ENCODE results near the gene TRIO.

The TRIO gene

DNA sequence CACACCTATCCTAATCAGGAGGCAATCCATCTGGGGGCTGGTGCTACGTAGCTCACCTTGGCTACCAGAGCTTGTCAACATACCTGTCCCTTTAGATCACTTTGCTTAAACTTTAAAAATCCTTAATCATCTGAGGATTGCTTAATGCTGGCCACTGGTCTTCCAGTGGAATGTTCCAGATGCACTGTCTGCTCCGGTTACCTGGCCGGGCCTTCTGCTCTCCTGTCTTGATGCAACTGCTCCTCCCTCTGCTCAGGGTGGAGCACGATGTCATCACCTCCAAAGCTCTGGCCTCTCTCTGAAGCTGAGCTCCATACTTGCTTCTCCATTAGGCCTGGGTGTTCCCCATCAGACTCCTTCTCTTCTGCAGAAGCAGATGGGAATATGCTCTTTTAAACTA is 331.9 kb downstream of the TRIO start:
- no peak for DNase-seq

DNA sequence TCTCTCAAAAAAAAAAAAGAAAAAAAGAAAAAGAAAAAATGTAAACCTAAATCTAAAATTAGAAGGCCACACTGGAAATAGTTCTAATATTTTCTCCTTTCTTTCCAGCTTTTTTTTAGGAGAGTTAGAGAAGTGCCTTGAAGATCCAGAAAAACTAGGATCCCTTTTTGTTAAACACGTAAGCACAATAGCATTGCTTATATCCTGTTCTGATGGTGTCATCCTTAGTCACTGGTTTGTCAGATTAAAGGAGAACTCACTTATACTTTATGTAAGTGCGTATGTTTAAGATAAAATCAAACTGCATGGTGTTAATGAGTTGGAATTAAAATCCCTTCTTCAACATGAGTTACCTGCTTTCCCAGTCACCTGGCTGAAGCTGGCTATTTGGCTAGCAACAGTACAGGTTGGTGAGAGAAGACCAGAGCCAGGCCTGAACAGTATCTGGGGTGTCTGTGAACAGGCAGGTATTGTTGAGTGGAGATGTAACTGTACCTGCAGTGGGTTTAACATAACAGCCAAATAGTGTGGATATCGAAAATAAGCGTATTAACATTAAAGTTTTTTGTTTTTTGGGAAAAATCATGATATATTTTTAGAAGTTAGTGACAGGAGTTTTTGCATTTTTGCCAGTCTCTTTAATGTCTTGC is 333.8 kb downstream of the TRIO start:
- no peak for DNase-seq

DNA sequence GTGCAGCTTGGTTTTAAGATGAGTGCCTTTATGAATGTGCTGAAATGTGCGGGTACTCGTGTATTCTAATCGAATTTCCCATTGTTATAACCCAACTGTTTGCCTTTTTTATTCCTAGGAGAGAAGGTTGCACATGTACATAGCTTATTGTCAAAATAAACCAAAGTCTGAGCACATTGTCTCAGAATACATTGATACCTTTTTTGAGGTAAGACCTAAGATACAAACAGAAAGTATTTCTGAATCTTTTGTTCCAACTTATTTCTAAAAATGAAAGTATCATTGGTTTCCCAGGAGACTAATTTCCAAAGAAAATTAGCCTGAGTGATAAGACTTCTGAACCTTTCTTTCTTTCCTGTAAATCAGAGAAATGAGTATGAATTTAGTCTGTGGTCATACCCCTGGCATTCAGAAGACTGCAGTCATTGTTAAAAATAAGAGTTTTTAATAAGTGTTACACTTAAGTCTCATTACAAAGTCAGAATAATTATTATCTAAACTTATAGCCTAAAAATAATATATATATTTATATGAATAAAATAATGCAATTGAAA is 336.1 kb downstream of the TRIO start:
- no peak for DNase-seq

DNA sequence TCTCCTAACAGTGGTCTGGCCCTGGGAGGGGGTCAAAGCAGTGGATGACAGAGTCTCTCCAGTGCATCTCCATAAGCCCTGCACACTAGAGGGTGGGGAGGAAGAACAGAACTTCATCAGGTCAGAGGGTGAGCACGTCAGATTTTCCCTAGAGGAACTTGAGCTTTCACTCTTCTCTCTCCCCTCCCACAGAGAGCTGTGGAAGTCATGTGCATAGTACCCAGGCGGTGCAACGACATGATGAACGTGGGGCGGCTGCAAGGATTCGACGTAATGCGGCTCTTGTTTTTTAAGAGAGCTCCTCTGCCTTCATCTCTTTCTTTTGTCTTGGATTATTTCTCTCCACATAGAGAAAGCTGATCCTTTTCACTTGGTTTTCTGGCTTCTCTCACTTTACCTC is 338.2 kb downstream of the TRIO start:
- no peak for DNase-seq

DNA sequence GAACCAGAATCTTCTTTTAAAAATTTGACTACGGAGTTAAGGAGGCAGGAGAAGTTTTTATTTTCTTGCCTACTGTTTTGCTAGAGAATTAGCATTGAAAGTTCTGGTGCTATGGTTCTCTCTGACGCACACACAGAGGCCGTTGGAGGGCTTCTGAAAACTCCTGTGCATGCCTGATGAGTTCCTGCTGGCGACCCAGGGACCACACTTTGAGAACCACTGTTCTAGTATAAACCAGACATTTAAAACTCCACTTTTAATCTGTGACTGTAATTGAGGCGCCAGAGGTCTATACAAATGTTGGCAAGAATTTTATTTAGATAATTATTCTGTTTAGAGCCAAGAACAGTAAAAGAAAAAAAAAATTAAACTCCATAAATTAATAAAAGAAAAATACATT is 338.9 kb downstream of the TRIO start:
- DNase-seq = no peak

DNA sequence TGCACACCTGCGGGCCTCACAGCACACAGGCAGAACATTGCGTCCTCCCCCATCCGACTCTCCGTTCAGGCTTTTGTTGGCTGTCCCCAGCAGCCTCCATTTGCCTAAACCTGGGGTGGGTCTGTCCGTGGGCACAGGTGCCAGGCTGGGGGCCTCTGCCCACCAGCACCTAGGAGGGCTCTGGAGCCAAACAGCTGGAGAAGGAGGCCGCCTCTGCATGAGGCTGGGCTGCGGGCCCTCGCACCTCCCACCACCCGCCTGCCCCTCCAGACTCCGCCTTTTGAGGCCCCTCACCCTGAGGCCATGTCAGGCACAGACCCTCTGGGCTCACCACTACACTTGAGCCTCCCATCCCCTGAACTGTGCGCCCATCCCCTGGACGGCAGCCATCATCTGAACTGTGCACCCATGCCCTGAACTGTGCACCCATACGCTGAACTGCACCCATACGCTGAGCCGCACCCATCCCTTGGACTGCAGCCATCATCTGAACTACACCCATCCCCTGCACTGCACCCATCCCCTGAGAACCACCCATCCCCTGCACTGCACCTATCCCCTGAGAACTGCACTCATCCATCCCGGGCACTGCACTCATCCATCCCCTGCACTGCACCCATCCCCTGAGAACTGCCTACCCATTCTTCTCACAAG is 340.5 kb downstream of the TRIO start:
- DNase-seq = no peak

DNA sequence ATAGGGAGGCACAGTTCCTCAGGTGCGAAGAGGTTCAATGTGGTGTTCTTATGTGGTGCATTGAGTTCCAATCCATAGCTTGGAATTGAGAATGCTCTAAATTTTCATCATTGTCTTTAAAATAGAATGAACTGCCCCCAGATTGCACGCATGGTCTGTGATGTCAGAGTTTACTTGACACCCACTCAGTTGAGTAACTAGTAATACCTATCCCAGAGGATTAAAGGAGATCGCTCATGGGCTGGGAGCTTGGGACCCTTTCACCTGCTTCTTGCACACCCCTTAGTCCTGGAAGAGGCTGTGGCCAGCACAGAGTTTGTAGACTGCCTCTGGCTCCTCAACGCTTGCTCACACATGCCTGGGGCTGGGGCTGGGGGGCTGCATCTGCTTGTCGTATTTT is 343.3 kb downstream of the TRIO start:
- DNase-seq = no peak

DNA sequence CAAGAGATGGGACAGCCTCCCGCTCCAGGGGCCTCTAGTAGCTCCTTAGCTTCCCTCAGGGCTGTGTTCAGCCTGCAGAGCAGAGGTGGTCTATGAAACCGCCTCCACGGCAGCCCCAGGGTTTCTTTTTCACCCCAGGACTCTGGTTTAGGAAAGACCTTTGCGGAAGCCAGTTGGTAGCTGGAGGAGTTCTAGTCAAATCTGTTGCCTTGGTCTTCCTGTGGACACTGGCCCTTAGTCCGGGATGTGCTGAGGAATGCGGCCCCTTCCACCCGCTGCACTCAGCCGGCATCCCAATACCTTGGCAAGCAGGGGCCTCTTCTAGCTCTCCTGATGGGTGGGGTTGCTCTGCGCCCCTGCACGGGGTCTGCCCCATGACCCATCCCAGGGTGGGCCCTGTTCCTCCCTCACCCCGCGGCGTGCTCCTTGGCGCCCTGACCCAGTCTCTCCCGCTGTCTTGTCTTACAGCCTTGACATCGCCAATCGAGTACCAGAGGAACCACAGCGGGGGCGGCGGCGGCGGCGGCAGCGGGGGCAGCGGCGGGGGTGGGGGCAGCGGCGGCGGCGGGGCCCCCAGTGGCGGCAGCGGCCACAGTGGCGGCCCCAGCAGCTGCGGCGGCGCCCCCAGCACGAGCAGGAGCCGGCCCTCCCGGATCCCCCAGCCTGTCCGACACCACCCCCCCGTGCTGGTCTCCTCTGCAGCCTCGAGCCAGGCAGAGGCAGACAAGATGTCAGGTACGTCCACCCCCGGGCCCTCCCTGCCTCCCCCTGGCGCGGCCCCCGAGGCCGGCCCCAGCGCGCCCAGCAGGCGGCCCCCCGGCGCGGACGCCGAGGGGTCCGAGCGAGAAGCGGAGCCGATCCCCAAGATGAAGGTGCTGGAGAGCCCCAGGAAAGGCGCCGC is 344.1 kb downstream of the TRIO start:
- no peak for DNase-seq

DNA sequence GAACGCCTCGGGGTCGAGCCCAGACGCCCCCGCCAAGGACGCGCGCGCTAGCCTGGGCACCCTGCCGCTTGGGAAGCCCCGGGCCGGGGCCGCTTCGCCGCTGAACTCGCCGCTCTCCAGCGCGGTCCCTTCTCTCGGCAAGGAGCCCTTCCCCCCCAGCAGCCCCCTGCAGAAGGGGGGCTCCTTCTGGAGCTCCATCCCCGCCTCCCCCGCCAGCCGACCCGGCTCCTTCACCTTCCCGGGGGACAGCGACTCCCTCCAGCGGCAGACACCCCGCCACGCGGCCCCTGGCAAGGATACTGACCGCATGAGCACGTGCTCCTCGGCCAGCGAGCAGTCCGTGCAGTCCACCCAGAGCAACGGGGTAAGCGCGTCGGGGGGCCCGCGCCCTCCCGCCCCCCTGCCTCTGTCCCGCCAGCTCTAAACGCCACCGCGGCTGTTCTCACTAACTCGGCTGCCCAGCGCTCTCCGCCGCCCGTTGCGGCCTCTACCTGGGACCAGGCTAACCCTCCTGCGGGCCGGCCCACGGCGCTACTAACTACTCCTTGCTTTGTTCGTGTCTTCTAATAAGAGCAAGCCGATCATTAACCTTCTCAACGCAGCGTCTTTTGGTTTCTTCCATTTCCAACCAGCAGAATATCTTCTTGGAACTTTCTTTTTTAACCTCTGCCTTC is 344.9 kb downstream of the TRIO start:
- DNase-seq = no peak

DNA sequence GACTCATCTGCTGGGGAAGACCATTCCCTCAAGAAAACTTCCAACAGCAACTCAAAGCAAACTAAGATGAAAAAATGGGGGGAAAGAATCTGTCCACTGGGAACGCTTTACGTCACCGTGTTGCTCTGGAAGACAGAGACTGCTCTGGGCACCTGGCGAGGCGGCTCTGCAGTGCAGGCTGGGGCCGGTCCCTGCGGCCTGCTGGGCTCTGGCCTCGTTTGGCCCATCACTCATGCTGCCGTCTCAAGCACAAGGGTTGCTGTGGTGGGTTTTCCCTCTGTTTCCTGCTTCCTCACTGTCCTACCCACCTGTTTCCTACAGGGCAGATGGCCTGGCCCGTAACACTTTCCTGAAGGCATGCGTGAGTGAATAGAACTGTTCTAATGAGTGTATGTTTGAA is 345.6 kb downstream of the TRIO start:
- DNase-seq = no peak

DNA sequence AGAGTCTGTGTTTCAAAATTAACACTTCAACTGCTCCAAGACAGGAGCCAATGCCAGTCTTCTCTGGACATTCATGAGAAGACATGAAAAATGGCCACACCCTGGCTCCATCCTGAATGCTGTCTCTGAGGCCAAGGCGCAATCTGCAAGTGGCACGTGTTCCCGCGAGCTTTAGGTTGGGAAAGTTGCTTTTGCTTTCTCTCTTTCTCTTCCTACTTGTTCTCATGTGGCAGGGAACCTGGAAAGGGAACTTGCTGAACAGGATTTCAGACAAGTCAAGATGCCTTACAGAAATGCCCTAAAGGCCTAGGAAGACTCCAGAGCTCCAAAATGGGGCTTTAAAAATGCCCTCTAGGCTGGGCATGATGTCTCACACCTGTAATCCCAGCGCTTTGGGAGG is 346.5 kb downstream of the TRIO start:
- DNase-seq = no peak

DNA sequence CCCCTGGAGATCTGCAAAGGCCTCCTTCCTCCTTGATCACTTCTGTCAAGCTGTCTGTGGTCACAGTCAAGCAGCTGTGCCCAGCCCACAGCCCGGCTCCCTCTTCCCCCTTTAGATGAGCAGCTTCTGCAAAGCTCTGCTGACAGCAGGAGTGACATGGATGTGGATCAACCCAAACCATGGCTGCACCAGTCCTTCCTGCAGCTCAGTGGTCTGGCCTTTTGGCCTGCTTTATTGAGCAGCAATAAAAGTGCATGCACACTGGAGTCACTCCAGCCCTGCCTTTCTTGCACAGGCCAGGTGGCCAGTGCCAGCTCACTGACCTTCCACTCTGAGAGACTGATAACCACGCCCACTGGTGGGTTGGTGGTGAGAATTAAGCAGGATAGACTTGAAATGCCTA is 347.2 kb downstream of the TRIO start:
- DNase-seq = no peak

DNA sequence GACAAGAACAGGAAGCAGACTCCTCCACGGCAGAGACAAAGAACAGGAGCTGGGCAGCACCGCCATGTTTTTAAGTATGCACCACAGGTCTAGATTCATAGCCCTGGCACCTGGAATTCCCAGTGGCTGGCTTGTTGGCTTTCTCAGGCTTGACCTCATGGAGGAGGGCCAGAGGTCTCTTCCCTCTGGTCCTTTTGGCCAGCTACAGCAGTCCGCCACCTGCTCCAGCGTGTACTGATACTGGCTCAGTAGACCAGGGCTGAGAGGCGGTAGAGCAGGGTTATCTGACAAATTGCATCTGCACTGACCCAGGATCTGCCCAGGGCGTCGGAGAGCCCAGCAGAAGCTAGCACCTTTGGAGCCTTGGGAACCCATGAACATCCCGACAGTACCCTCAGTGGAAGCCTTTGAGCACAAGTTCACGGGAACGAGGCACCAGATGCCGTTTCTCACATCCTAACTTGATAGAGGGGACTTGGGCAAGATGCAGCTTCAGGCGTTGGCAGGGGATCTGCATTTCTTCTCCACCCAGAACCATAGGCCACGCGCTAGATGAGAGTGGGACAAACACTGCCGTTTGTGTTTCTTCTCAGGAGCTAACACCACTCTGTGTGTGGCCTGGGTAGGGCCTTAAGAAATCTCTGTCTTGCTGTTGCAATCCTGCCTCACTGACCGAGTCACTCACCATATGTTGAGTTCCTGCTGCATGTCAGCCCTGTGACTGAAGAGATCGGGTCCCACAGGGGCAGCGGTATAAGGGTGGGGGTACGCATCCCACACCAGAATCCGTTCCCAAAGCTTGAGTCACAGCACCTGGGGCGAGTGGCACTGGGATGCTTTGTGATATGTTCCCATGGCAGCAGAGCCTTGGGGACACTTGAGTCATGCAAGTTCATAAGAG is 348.1 kb downstream of the TRIO start:
- no peak for DNase-seq

DNA sequence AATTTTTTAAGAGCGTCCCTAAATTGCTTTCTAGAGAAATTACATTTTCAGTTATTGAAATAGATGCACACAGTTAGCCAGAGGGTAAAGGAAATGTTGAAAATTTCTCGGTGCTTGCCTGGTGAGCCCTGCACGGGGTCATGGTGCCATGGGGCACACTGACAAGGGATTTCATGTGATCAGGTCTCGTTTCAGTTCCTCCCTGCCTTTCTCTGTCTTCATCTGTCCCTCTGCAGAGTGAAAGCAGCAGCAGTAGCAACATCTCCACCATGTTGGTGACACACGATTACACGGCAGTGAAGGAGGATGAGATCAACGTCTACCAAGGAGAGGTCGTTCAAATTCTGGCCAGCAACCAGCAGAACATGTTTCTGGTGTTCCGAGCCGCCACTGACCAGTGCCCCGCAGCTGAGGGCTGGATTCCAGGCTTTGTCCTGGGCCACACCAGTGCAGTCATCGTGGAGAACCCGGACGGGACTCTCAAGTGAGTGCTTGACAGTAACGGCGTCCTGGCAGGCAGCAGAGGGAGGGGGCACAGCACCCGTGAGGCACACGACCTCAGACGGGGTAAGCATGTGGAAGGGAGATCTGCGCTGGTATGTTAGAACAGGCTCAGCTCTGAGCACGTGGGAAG is 349.3 kb downstream of the TRIO start:
- DNase-seq = no peak

DNA sequence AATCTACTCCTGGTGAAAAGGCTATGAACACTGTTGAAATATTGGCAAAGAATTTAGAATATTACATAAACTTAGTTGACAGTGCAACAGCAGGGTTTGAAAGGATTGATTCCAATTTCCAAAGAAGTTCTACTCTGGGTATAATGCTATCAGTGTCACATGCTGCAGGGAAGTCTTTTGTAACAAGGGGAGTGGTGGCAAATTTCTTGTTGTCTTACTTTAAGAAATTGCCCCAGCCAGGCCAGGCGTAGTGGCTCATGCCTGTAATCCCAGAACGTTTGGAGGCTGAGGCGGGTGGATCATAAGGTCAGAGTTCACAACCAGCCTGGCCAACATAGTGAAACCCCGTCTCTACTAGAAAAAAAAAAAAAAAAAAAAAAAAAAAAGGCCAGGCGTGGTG is 352.2 kb downstream of the TRIO start:
- no peak for DNase-seq

DNA sequence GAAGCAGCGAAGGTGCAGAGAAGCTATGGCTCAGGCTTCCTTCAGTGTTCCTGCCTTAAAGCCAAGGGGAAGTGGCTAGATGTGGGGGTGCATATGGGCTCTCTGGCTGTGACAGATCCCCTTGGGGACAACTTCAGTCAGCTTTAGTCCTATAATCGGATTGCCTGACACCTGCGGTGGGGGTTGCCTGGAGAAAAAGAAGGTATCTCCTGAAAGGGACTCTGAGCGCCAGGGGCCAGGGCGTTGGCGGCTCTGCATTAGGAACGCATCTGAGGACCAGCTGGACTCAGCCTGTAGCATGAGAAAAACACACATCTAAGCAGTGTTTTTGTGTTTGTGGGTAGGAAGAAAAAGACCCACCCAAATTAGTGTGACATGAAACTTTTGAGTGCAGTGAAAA is 354.2 kb downstream of the TRIO start:
- DNase-seq = no peak

DNA sequence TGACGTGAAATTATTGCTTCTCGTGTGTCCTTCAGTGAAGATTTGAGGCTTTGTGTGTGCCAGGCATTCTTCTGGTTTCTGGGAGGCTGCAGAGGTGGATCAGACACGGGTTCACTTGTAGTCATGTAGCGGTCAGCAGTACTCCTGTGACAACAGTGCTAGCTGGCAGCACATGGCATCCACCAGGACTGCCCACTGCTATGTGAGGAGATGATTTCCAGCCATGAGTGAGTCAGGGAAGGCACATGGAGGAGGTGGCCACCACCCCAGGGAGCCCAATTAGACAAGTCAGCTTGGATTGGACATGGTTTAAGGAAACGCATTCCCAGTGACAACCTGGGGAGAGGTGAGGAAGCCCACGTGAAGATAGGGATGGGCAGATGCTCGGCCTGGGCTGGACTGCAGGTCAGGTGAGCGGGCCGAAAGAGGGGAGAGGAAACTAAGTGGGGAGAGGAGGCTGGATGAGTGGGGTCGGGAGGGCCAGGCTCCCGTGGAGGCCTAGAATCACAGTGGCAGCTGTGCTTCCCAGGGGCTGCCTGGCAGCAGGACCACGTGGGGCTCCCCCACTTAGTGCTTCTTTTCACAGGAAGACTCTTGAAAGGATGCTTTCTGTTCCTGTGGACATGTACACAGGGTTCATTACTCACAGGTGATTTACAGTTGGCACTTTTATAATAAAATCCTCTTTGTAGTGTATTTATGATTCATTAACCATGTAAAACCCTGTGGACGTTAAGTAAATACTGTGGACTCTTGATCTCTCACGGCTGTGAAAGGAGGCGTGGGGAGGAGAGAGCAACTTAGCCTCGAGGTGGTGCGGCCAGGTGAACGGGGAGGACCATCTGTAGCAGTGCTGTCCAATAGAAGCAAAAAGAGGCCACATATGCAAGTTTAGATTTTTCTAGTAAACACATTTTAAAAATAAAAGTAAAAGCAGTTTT is 358.5 kb downstream of the TRIO start:
- no peak for DNase-seq

DNA sequence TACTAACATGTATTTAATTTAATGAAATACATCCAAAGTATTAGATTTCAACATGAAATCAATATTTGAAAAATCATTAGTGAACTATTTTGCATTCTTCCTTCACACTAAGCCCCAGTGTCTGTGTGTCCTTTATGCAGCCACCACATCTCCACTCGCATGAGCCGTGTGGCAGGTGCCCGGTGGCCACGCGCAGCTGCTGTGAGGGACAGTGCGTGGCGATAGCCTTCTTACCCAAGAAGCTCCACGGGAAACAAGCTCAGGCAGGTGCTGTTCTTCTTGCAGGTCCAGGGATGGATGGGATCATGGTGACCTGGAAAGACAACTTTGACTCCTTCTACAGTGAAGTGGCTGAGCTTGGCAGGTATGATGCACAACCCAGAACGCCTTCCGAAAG is 359.1 kb downstream of the TRIO start:
- no peak for DNase-seq

DNA sequence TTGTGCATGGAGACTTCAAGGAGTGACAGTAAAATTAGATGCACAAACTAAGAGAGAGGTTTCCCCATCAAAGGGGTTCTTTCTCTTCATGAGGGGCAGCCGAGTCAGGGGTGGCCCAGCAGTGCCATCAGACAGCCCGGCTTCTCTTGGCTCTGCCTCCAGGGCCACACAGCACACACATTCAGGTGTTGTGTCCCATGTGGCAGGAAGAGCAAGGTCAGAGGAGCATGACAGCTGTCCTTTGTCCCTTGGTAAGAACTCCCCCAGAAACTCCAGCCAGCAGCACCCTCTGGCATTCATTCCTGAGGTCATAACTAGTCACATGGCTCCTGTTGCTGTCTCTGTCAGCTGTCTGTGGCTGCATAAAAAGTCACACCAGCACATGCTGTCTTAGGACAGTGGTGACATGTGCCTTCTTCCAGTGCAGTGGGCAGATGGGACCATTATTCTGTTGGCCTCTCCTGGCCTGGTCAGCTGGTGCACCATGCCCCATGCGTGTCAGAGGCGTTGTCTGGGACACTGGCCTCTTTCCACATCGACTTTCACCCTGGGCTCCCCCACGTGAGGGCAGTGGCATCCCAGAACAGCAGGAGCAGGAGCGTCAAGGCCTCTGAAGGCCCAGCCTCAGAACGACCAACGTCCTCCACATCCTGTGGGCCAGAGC is 360.0 kb downstream of the TRIO start:
- no peak for DNase-seq
